GM12865 (cell line): Measurements from ENCODE around the gene CEP131.
A peak's percentile ranks its signal among the peaks of the same experiment; 100 is the strongest.

Experiments used
- DNase-seq: peaks from one replicate; pipeline ENCODE4 v3.0.0; 2010; ENCODE audit warnings: low read depth
- H3K4me3 ChIP-seq: 2 replicates; pipeline ENCODE4 v1.5.1; 2011; ENCODE audit warnings: mild to moderate bottlenecking, low read depth, low read length, control low read depth
- TF ChIP-seq, protein P1 (sequence below): IDR thresholded peaks from 2 replicates; pipeline ENCODE4 v1.5.1; 2011; ENCODE audit warnings: low read length, control low read depth, low read depth, inconsistent platforms; ENCODE audit not compliant: insufficient read depth; ENCODE audit errors: missing control alignments

Gene CEP131

DNA sequence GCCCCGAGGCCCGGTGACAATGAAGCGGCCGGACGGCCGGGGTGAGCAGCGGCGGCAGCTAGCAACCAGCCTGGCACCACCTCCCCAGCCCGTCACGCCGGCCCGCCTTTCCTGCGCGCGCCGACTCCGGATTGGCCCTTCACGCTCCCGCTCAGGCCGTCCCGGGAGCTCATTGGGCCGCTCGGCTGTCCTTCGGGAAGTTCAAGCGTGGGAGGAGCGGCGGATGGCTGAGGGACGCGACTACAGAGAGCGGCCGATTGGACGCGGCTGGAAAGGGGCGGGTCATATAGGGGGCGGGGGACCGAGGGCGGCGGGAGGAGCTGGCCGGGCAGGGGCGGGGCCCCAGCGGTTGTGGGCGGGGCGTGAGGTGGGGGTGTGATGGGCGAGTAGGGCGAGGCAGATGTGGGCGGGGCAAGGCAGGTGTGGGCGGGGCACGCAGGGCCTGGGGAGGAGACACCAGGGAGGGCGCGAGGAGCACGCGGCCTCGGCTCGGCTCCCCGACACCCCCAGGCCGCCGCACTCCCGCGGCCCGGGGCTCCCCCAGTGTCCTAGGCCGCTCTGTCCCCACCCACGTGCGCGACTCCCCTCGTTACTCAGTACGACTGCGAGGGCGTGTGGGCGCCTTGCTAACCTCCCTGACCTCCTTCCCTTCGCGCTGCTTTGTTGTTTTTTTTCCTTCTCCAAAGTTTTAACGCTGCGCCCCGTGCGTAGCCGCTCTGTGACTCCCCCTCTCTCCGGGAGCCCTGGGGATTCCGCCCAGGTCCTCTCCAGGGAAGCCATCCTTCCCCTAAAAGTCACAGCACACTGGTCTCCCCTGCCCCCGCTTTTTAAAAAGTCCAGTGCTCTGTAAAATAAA, at the start of gene CEP131:
TSS of gene CEP131 (minus strand) at position 60 of the 856 bp plus-strand sequence. CDS start 2,909 bp downstream, outside the sequence.
- peak; percentile 99 for DNase-seq
- peak within 1 kb of the TSS; percentile 95 for H3K4me3 ChIP-seq
- TF ChIP-seq, protein P1, sequence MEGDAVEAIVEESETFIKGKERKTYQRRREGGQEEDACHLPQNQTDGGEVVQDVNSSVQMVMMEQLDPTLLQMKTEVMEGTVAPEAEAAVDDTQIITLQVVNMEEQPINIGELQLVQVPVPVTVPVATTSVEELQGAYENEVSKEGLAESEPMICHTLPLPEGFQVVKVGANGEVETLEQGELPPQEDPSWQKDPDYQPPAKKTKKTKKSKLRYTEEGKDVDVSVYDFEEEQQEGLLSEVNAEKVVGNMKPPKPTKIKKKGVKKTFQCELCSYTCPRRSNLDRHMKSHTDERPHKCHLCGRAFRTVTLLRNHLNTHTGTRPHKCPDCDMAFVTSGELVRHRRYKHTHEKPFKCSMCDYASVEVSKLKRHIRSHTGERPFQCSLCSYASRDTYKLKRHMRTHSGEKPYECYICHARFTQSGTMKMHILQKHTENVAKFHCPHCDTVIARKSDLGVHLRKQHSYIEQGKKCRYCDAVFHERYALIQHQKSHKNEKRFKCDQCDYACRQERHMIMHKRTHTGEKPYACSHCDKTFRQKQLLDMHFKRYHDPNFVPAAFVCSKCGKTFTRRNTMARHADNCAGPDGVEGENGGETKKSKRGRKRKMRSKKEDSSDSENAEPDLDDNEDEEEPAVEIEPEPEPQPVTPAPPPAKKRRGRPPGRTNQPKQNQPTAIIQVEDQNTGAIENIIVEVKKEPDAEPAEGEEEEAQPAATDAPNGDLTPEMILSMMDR = no peak

DNA sequence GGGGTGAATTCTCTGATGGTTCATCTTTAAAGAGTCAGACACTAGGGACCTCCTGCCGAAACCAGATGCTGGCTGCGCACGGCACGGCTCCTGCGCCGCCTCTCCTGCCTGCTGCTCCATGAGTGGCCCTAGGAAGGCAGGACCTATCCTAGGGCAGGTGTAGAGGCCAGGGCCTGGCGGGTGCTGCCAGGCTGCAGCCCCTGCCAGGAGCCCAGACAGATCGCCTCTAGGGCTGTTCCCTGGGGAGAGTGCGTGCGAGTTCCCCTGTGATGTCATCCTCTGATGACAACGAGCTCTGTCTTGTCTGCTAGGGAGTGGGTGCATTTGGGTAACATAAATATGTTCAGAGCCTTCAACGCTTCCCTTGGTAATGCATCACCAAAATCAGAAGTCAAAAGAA, 48.5 kb upstream of the CEP131 start:
- TF ChIP-seq, protein P1 = no peak
- H3K4me3 ChIP-seq = no peak overlapping the region
- no peak for DNase-seq

DNA sequence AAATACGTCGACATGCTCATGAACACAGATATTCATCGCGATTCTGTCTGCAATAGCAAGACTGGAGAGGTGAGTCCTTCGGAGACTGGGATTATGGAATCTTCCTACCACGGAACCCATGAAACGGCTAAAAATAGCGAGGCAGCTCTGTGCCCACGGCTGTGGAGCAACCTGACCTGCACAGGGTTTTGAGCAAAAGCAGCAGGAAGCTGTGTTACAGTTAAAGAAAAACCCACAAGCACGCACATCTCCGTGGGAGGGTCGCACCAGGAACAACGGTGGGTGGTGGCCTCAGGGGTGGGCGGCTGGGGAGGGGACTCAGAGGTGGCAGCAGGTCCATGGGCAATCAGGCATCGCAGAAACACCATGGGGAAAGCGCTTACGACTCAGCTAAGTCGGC, 47.5 kb upstream of the CEP131 start:
- TF ChIP-seq, protein P1 = no peak
- no peak for DNase-seq
- H3K4me3 ChIP-seq = no peak overlapping the region

DNA sequence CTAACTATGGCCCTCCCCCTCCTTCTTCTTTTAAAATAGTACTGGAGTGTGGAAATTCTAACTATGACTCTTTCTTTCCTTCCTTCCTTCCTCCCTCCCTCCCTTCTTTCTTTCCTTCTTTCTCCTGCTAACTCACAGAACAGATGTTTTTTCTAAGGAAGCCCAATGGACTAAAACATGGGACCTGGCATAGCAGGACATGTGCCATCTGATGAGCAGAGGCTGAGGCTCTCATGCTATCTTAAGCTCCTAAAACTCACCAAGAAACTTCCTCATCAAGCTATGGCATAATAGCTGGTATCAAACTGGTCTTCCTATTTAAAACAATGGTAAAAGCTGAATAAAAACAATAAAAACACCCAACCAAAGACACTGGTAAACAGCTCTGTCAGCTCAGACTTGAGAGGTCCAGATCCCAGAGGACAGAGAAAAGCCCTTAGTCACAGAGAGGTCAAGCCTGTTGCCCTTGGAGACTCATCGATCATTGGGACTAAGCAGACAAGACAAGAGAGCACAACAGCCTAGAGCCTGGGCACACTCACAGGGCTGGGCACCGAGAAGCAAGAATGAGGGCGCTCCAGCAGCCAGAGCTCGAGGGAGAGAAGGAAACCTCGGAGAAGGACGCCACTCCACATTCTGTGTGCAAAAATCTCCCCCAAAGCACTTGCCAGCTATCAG, 44.8 kb upstream of the CEP131 start:
- DNase-seq = no peak
- no peak overlapping the region for H3K4me3 ChIP-seq
- TF ChIP-seq, protein P1 = no peak

DNA sequence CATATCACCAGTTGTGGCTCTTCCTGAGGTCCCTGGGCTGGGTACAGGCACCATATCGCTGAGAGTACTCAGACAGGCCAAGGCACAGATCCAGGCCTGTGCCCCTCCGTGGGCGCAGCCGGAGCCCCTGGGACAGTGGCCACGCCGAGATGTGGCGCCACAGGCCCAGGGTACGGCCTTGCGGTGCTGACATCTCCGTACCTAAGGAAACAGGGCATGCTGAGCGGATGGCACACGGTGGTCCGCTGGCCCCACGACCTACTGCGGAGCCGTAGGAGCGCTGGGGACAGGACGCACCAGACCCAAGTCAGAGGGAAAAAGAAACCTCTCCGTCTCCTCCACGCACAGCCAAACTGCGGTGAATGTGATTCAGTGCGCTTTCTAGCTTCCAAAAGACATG, 42.8 kb upstream of the CEP131 start:
- TF ChIP-seq, protein P1 = no peak
- DNase-seq = no peak
- no peak overlapping the region for H3K4me3 ChIP-seq

DNA sequence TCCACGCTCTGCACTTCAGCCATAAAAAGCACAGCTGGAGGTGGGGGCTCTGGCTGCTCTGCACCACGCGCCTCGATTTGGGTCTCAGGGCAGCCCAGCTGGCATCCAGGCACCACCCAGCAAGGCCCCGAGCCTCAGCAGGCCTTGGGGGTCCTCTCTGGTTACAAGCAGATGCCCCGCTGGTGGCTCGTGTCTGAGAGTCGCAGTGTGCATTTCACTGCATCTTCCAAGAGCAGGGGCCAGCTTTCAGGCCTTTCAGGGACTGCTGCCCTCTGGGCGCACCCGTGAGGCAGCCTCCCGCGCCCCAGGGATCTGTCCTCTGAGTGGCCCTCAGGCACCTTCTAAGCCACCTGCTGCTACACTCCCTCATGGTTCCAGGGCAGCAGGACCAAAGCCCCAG, 41.9 kb upstream of the CEP131 start:
- H3K4me3 ChIP-seq = no peak overlapping the region
- no peak for DNase-seq
- TF ChIP-seq, protein P1 = no peak
